IPS-18c (cell line): ENCODE measurements around the gene C1QL2.

Experiments used
- H3K4me3 ChIP-seq: 2 replicates; pipeline ENCODE4 v1.7.0; 2013; ENCODE audit warnings: low read depth, mild to moderate bottlenecking, low read length, moderate library complexity; ENCODE audit not compliant: insufficient read depth
- H3K9me3 ChIP-seq: one replicate; pipeline ENCODE4 v1.6.1; 2013; ENCODE audit warnings: mild to moderate bottlenecking, low read length, moderate library complexity; ENCODE audit not compliant: control insufficient read depth, insufficient read depth

The C1QL2 gene

DNA sequence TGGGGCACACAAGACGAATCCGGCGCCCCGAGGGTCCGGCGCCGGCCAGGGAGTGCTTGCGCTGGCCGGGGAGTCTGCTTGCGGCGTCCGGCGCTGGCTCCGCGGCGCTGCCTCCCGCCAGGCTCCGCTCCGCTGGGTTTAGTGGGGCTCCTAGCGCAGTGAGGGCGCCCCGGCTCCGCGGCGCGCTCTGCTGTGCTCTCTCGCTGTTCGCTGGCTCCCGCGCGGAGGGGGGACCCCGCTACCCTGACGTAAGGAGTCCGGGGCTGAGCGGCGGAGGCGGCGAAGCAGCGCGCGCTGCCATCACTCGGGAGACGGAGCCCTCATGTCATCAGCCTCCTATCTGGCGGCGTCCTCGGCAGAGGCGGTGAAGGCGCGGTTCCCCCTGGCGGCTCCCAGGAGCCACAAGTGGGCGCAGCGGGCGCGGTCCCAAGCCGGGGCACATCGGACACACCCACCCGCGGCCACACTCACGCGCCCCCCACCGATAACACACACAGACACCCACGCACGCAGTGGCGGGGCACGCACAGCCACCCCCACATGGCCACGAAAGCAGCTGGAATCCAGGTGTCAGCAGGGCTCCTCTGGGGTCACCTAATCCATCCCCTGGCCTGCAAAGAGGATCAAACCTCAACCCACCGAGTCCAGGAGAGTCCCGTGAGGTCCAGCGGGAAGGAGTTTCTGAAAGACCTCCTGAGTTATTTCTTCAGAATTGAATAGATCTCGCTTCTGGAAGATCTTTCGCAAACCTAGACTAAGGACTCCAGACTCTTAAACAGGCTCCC is at the start of gene C1QL2:
Gene C1QL2, minus strand, starts transcription at position 189 of the 785 bp plus-strand sequence. CDS start 482 bp downstream, outside the sequence.
- peak within 1 kb of the TSS; percentile 62 for H3K4me3 ChIP-seq
- H3K9me3 ChIP-seq = peaks cover 2% of the 10 kb centered on the region

DNA sequence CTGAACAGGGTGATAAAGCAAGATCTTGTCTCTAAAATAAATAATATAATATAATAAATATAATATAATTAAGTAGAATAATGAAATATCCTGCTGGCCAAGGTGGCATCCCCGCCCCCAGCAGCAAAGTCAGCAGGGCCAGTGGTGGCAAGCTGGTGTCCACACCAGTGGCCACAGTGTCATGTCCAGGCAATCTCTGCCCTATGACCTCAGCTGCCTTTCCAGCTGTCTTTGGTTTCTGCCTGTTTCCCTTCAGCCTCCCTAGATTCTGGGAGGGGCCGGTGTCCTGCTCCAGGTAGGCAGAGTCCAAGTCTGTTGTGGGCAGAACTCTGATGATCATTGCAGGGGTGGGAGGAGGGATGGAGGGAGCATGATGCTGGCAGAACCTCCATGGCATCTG is 48.9 kb upstream of the C1QL2 start:
- H3K9me3 ChIP-seq = no peaks in the 10 kb centered on the region
- no peak overlapping the region for H3K4me3 ChIP-seq

DNA sequence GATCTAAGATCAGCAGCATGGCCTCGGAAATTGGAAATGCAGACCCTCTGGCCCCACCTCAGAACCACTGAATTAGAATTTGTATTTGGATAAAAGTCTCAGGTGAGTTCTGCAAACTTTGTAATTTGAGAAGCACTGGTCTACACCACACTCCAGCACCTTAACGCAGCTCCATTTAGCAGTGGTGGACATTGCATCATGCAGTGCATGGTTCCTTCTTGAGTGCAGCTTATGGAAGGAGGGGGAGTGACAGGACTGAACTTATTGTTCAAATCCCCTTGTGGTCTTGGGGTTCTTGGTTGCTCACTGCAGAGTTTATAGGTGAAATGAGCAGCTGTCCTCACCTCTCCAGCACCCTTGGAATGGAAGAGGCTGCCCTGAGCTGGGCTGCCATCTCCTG is 47.6 kb upstream of the C1QL2 start:
- H3K4me3 ChIP-seq = no peak overlapping the region
- no peaks in the 10 kb centered on the region for H3K9me3 ChIP-seq

DNA sequence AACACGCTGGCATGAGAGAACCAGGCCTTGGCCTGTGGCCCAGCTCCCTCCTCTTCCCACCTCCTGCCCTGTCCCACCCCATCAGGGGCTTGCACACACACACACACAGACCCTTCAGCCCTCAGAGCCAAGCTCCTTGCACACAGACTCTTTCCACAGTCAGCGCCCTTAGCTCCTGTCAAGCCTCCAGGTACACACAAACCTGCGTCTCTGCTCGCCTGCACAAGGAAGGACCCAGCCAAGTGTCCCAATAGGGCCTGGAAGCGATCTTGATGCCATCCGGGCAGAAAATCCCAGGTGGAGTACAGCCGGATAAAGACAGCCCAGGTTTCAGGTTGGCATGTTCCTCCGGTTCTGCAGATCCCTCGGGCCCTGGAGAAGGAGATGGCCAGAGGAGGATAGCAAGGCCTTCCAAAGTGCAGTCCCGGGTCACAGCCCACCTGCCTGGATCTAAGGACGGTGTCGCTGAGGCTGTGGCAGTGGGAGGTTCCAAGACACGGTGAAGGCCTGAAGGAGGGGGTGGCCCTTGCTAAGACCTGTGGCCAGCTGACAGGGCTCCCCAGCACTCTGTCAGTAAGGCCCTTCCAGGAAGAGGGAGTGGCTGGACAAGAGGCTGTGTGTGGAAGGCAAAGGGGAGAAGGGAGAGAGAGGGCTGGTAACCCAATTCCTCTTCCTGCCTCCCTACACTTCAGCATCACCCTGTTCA is 46.6 kb upstream of the C1QL2 start:
- Histone ChIP-seq H3K9me3 (no peaks in the 10 kb centered on the region), H3K4me3 (no peak overlapping the region)

DNA sequence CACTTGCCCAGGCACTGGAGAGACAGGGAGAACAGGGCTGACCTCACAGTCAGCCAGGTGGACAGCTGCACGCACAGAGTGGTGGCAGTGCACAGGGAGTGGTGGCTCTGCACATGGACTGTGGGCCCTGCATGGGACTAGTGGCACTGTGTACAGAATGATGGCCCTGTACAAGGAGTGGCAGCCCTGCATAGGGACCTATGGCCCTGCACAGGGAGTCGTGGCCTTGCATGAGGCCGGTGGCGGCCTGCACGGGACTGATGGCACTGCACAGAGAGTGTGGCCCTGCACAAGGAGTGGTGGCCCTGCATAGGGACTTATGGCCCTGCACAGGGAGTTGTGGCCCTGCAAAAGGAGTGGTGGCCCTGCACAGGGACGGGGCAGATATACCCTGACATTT is 46.0 kb upstream of the C1QL2 start:
- Histone ChIP-seq H3K9me3 (no peaks in the 10 kb centered on the region), H3K4me3 (no peak overlapping the region)

DNA sequence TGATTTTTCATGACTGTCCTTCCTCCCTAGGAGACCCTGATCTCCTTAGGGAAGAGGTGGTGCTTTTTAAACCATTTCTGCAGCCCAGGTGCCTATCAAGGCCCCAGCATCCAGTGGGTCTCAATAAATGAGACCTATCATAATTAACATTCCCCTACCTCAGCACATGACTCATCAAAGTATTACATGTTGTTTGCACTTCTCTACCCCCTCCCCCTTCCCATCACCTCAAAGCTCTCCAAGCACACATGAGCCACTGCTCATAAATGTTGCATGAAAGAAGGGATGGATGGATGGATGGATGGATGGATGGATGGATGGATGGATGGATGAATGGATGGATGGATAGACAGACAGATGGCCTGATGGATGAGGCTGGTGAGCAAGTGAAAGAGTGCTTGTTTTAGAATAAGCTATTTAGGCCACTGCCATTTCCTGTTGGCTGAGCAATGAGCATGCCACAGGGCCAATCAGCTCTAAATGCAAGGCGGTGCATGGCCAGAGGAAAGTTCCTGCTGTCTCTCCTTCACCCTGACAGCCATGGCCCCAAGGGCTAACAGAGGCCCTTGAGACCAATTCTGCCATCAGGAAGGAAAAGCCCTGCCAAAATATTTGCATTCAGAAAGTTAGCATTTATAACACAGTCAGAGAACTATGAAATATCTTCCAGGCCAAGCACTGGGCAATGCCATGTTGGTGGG is 44.2 kb upstream of the C1QL2 start:
- Histone ChIP-seq H3K9me3 (no peaks in the 10 kb centered on the region), H3K4me3 (no peak overlapping the region)

DNA sequence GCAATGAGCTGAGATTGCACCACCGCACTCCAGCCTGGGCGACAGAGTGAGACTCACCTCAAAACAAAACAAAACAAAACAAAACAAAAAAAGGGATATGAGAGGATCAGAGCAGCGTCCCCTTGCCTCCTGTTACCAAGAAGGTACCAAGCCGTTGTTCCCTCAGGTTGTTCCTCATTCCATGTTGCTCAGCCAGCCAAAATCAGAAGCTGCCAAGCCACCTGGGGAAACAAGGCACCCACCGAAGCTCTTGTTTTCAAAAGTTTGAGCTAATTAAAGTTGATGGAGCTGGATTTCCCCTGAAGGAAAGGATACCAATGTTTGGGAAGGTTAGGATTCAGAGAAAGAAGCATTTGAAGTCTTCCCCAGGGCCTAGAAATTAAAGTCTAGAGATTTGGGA is 43.3 kb upstream of the C1QL2 start:
- H3K4me3 ChIP-seq = no peak overlapping the region
- H3K9me3 ChIP-seq = no peaks in the 10 kb centered on the region

DNA sequence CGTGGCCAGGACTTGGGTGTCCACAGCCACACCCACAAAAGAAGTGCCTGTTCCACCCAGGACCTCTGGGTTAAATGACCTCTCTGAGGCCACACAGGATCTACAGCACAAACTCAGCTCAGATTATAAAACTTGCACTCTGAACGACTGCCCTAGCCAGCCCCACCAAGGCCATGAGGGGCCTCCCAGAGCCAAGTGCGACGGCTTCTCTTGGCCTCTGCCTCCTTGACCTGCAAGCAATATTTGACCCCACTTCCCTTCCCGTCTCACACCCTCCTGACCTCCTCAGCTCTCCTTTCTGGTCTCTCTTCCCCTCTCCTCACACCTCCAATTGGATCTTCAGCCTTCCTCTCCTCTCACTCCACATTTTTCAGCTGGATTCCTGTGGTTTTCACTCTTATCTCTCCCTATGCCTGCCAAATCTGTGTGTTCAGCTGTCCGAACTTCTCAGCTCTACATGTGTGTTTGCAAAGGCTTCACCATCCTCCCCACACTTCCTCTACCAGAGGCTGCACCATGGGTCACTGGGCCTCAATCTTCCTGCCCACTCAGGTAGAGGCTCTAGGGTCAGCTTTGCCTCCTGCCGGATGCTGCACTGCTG is 39.8 kb upstream of the C1QL2 start:
- Histone ChIP-seq H3K4me3 (no peak overlapping the region), H3K9me3 (no peaks in the 10 kb centered on the region)

DNA sequence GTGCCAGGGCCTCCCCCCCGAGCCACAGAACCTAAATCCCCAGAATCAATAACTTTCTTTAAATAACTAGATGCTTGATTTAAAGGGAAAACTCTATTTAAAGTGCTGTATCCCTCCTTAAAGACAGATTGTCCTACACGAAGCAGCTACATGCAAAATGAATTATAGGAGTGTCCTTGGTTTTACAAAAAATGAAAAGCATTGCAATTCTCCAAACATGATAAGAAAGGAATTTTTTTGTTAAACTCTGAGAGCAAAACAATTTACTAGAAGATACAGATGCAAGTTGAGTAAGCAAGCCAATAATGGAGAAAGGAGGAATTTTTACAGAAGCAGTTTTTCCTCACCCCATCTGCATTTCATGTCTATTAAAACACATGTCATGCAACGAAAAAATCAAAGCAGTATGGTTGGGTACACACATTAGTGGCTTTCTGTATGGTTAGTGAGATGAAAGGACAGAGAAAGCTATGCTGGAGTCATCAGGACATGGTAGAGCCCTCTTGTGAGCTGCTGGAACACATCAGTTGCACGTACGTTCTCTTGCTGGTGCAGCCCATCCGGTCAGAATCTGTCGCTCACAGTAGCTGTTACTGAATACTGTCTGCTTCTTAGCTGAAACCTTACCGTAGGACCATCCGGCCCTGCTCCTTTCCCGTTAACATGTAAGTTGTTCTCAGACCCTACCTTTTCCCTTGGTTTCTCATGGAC is 39.1 kb upstream of the C1QL2 start:
- Histone ChIP-seq H3K4me3 (no peak overlapping the region), H3K9me3 (no peaks in the 10 kb centered on the region)

DNA sequence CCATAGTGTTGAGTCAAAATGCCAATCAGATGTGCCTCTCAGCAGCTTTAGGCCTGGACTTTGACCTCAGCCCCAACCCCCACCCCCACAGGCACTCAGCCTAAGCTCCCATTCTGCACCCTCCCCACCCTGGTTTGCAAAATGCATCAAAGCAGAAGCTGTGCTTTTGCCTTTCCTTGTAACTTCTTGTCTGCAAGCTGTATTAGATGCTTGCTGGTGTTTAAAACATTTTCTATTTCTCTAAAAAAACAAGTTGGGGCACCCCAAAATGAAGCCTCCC is 38.5 kb upstream of the C1QL2 start:
- H3K4me3 ChIP-seq = no peak overlapping the region
- no peaks in the 10 kb centered on the region for H3K9me3 ChIP-seq

DNA sequence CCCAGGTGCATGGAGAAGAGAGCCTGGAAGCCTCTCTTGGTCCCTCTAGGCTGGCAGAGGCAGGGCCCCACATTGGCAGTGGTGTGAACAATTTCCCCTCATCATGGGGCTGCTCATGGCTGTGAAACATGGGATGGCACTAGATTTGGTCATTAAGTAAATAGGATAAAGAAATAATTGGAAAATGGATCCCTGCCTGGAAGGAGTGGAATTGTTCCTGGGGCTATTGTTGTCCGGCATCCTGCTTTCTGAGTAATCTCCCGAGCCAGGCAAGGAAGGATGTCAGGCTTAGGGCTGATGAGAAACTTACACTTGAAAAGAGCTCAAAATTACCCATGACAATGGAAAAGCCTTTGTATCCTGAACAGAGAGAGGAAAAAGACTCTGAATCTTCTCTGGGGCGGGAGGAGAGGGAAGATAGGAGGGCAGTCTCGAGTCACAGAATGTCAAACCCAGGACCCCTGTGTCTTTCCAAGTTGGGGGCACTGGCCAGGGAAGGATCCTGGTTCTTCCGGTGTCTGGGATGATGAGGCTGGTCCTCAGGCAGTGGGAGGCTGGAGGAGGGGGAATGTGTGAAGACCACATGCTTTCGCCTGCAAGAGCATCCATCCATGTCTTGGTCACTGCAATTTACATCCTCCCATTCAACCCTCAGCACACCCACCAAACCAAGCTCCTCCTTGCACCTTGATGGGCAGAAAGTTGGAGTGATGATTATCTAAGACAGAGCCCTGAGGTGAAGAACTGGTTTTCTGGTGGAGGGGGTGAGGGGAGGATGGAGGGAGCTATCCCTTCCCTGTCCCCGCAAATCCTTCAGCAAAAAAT is 38.0 kb upstream of the C1QL2 start:
- H3K4me3 ChIP-seq = no peak overlapping the region
- no peaks in the 10 kb centered on the region for H3K9me3 ChIP-seq

DNA sequence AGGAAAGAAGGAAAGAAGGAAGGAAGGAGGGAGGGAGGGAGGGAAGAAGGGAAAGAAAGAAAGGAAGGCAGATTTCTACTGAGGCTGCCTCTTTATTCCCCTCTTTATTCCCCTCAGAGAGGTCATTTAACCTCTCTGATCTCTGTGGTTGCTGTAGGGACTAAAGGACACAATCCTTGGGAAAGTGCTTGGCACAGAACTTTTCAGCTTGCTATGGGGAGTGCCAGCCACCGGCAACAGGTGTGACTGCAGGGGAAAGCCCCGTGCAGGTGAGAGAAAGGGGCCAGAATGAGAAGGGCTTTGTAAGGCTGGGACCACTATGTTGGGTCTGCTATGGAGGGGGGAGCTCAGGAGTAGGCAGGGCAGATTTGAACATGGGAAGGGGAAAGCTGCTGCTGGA is 37.3 kb upstream of the C1QL2 start:
- Histone ChIP-seq H3K9me3 (no peaks in the 10 kb centered on the region), H3K4me3 (no peak overlapping the region)

DNA sequence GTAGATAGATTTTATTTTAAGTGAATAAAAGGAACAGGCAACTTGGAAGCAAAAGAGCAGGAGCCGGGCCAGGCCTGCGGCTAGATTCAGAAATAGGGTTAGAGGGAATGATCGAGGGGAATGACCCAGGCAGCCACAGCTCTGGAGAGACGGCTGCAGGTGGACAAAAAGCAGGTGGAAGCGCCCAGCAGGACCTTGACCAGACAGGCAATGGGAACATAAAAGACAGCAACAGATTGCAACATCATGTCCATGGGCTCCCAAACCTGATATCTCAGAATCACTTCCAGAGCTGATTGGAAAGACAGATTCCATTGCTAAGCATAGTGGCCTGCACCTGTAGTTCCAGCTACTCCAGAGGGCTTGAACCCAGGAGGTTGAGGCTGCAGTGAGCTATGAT is 36.5 kb upstream of the C1QL2 start:
- Histone ChIP-seq H3K9me3 (no peaks in the 10 kb centered on the region), H3K4me3 (no peak overlapping the region)

DNA sequence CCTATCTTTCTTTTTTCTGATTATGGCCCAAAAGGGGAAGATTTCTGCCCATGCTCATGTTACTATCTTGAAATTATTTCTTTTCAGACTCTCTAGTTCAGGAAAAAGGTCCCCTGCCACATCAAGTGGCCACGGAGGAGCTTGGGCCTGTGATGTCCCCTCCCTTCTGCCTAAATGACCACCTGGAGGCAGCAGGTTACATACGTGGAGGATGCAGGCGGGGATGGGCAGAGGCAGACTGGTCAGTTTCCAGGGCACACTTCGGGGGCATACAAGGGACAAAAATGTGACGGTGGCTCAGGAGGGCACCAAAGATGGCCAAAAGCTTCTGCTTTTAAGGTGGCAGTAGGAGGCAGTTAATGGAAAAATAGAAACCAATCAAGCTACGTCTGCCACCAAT is 34.3 kb upstream of the C1QL2 start:
- Histone ChIP-seq H3K4me3 (no peak overlapping the region), H3K9me3 (no peaks in the 10 kb centered on the region)

DNA sequence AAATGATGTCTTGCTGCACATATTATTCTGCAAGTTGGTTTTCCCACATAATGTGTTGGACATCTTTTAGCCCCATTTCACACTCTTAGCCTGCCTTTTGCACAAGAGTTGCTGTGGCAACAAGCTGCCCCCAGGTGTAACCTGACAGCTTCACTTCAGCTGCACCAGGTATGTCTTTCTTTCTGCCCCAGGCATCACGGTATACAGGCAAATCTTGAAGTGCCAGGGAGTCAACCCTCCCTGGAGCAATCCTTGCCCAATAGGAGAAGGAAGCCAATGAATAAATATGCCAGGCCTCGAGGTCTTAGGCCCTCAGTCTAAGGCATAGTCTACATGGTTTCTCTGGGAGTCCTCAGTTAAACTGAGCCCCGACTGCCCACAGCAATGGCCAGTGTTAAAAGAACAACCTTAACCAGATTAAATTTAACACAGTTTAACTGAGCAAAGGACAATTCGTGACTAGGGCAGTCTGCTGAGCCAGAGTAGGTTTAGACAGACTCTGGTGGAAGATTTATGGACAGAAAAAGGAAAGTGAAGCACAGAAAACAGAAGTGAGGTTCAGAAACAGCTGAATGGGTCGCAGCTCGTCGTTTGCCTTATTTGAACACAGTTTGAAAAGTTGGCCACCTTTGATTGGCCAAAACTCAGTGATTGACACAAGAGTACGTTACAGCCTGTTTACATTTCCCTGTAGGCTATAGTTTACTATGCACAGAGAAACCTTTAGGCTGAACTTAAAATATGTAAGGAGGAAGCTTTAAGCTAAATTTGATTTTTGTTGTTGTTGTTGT is 32.0 kb upstream of the C1QL2 start:
- Histone ChIP-seq H3K9me3 (no peaks in the 10 kb centered on the region), H3K4me3 (no peak overlapping the region)

DNA sequence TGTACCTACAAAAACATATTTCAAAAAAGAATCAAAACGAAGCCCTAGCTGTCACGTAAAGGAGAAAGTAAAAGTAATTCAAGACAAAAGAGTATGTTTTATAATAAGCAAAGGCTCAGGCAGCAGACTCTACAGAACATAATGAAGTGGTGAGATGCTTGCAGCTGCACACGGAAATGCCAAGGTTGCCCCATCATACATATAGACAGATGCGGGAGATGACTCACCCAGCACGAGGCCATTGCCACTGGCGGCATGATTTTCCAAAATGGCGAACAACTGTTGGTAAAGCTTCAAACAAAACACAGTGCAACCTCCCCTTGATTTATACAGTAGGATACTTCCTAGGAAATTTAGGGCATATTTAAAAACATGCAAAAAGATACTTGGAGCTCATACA is 26.0 kb upstream of the C1QL2 start:
- Histone ChIP-seq H3K9me3 (no peaks in the 10 kb centered on the region), H3K4me3 (no peak overlapping the region)
